ENCODE data around the gene VTN.

The VTN gene

GRCh38 chr17:28368306-28368831 is 1.7 kb downstream of the VTN start:
- no peak for DNase-seq (ENCODE audit: low read depth)

- no peak for DNase-seq (ENCODE audit: low read depth)
Observed at GRCh38 chr17:28367641-28368305, 2.3 kb downstream of the VTN start.

- DNase-seq (ENCODE audit: low read depth) = no peak
Observed at GRCh38 chr17:28366605-28367004, 3.5 kb downstream of the VTN start.

GRCh38 chr17:28365487-28365886 is 4.6 kb downstream of the VTN start:
- DNase-seq (ENCODE audit: low read depth) = no peak

GRCh38 chr17:28364665-28365363 is 5.3 kb downstream of the VTN start, which contains the start of gene SEBOX:
Gene SEBOX, minus strand, starts transcription at chr17:28365199. Its CDS starts 48 bp downstream, at chr17:28365151.
- no peak for DNase-seq (ENCODE audit: low read depth)

GRCh38 chr17:28363776-28364650 is 6.1 kb downstream of the VTN start:
- DNase-seq (ENCODE audit: low read depth) = no peak

- no peak for DNase-seq (ENCODE audit: low read depth)
Observed at GRCh38 chr17:28363186-28363585, 6.9 kb downstream of the VTN start.

GRCh38 chr17:28357901-28358197 is 12.3 kb downstream of the VTN start:
- no peak for DNase-seq (ENCODE audit: low read depth)

GRCh38 chr17:28357061-28357900 is 12.8 kb downstream of the VTN start, which contains the start of gene POLDIP2:
Gene POLDIP2, minus strand, starts transcription at chr17:28357527. Its CDS starts 79 bp downstream, at chr17:28357448.
- peak; percentile 85 for DNase-seq (ENCODE audit: low read depth)

- no peak for DNase-seq (ENCODE audit: low read depth)
Observed at GRCh38 chr17:28350271-28350670, 19.8 kb downstream of the VTN start.

- no peak for DNase-seq (ENCODE audit: low read depth)
Observed at GRCh38 chr17:28348979-28349378, 21.1 kb downstream of the VTN start.

GRCh38 chr17:28347261-28347891 is 22.7 kb downstream of the VTN start:
- DNase-seq (ENCODE audit: low read depth) = peak; percentile 75

- no peak for DNase-seq (ENCODE audit: low read depth)
Observed at GRCh38 chr17:28346746-28347246, 23.3 kb downstream of the VTN start.

- DNase-seq (ENCODE audit: low read depth) = no peak
Observed at GRCh38 chr17:28346199-28346580, 23.9 kb downstream of the VTN start.

GRCh38 chr17:28345419-28346198 is 24.5 kb downstream of the VTN start:
- DNase-seq (ENCODE audit: low read depth) = no peak

- DNase-seq (ENCODE audit: low read depth) = no peak
Observed at GRCh38 chr17:28344435-28344901, 25.6 kb downstream of the VTN start.

- DNase-seq (ENCODE audit: low read depth) = no peak
Observed at GRCh38 chr17:28344011-28344410, 26.1 kb downstream of the VTN start.

- no peak for DNase-seq (ENCODE audit: low read depth)
Observed at GRCh38 chr17:28343491-28343932, 26.6 kb downstream of the VTN start.

- DNase-seq (ENCODE audit: low read depth) = no peak
Observed at GRCh38 chr17:28342313-28342712, 27.8 kb downstream of the VTN start.

GRCh38 chr17:28341516-28341915 is 28.6 kb downstream of the VTN start:
- DNase-seq (ENCODE audit: low read depth) = no peak
